ENCODE results near the gene NRXN2.

Gene NRXN2

DNA sequence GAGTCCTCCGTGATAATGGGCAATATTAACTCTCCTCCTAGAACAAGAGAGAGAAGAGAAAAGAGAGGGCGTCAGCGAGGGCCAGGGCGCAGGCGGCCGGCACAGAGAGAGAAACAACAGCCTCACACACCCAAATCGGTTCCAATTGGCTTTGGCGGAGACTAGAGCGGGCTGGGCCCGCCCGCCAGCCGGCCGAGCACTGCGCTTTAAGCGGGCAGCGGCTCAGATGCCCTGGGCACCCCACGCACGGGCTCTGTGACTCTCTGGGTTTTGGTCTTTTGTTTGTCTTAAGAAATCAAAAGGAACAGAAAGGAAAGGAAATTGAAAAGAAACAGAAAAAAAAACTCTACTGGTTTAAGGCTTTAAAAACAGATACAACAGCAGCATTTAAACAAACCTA is 115.0 kb downstream of the NRXN2 start:
- Histone ChIP-seq H3K23ac (ENCODE audit: low read length) (no peak overlapping the region), H3K4me3 (ENCODE audit: low read length) (no peak overlapping the region), H3K56ac (ENCODE audit: low read length) (peak overlapping the region; percentile 25), H3K79me1 (ENCODE audit: low read length) (no peaks in the 10 kb centered on the region), H2BK15ac (replicated peaks; ENCODE audit: low read depth) (no peak overlapping the region), H3K4me1 (ENCODE audit: control insufficient read depth, low read depth, low read length) (no peaks in the 10 kb centered on the region), H3K4me2 (ENCODE audit: low read length) (no peak overlapping the region), H2AK5ac (ENCODE audit: low read length) (no peak overlapping the region), H2BK5ac (ENCODE audit: low read length) (no peak overlapping the region), H3K4ac (ENCODE audit: low read depth, low read length) (no peak overlapping the region), H4K5ac (ENCODE audit: low read length) (no peak overlapping the region), H3K27ac (ENCODE audit: low read depth, low read length) (no peak overlapping the region), H3K79me2 (ENCODE audit: control insufficient read depth, insufficient read depth, low read length) (no peaks in the 10 kb centered on the region), H3K36me3 (ENCODE audit: control insufficient read depth, insufficient read depth, low read length) (no peaks in the 10 kb centered on the region), H3K9ac (ENCODE audit: low read length) (no peak overlapping the region), H2BK120ac (ENCODE audit: low read depth, low read length) (no peak overlapping the region), H3K18ac (ENCODE audit: low read length) (no peak overlapping the region), H4K8ac (ENCODE audit: low read depth, low read length) (no peak overlapping the region), H3K27me3 (ENCODE audit: insufficient read depth, low read length, poor library complexity) (no peaks in the 10 kb centered on the region)
- WGBS (ENCODE audit: extremely low coverage, insufficient coverage, low lambda C conversion rate), result no CpG with 5 or more reads among the region's 18 CpGs
- DNase-seq, result no peak

GRCh38 chr11:64607381-64607985 is 115.5 kb downstream of the NRXN2 start:
- H3K27ac ChIP-seq (ENCODE audit: low read depth, low read length), result no peak overlapping the region
- H3K4me3 ChIP-seq (ENCODE audit: low read length), result no peak overlapping the region
- WGBS (ENCODE audit: extremely low coverage, insufficient coverage, low lambda C conversion rate), result no CpG with 5 or more reads among the region's 55 CpGs
- no peaks in the 10 kb centered on the region for H3K36me3 ChIP-seq (ENCODE audit: control insufficient read depth, insufficient read depth, low read length)
- DNase-seq, result no peak
- H3K9ac ChIP-seq (ENCODE audit: low read length), result no peak overlapping the region
- no peak overlapping the region for H2BK15ac ChIP-seq (replicated peaks; ENCODE audit: low read depth)
- no peak overlapping the region for H3K18ac ChIP-seq (ENCODE audit: low read length)
- H2BK5ac ChIP-seq (ENCODE audit: low read length), result no peak overlapping the region
- H3K23ac ChIP-seq (ENCODE audit: low read length), result no peak overlapping the region
- H3K56ac ChIP-seq (ENCODE audit: low read length), result peak overlapping the region; percentile 25
- no peak overlapping the region for H4K8ac ChIP-seq (ENCODE audit: low read depth, low read length)
- H3K79me2 ChIP-seq (ENCODE audit: control insufficient read depth, insufficient read depth, low read length), result no peaks in the 10 kb centered on the region
- no peak overlapping the region for H2BK120ac ChIP-seq (ENCODE audit: low read depth, low read length)
- no peak overlapping the region for H2AK5ac ChIP-seq (ENCODE audit: low read length)
- no peaks in the 10 kb centered on the region for H3K27me3 ChIP-seq (ENCODE audit: insufficient read depth, low read length, poor library complexity)
- H3K79me1 ChIP-seq (ENCODE audit: low read length), result no peaks in the 10 kb centered on the region
- no peak overlapping the region for H4K5ac ChIP-seq (ENCODE audit: low read length)
- H3K4me1 ChIP-seq (ENCODE audit: control insufficient read depth, low read depth, low read length), result no peaks in the 10 kb centered on the region
- H3K4me2 ChIP-seq (ENCODE audit: low read length), result no peak overlapping the region
- no peak overlapping the region for H3K4ac ChIP-seq (ENCODE audit: low read depth, low read length)

- H2BK15ac ChIP-seq (replicated peaks; ENCODE audit: low read depth), result no peak overlapping the region
- no CpG with 5 or more reads among the region's 23 CpGs for WGBS (ENCODE audit: extremely low coverage, insufficient coverage, low lambda C conversion rate)
- H3K4me3 ChIP-seq (ENCODE audit: low read length), result no peak overlapping the region
- no peaks in the 10 kb centered on the region for H3K27me3 ChIP-seq (ENCODE audit: insufficient read depth, low read length, poor library complexity)
- H3K4me2 ChIP-seq (ENCODE audit: low read length), result no peak overlapping the region
- H3K27ac ChIP-seq (ENCODE audit: low read depth, low read length), result no peak overlapping the region
- no peaks in the 10 kb centered on the region for H3K79me1 ChIP-seq (ENCODE audit: low read length)
- H3K4ac ChIP-seq (ENCODE audit: low read depth, low read length), result no peak overlapping the region
- H3K23ac ChIP-seq (ENCODE audit: low read length), result no peak overlapping the region
- DNase-seq, result no peak
- no peak overlapping the region for H3K18ac ChIP-seq (ENCODE audit: low read length)
- H4K8ac ChIP-seq (ENCODE audit: low read depth, low read length), result no peak overlapping the region
- no peak overlapping the region for H3K9ac ChIP-seq (ENCODE audit: low read length)
- H4K5ac ChIP-seq (ENCODE audit: low read length), result no peak overlapping the region
- H2AK5ac ChIP-seq (ENCODE audit: low read length), result no peak overlapping the region
- H2BK5ac ChIP-seq (ENCODE audit: low read length), result no peak overlapping the region
- H3K4me1 ChIP-seq (ENCODE audit: control insufficient read depth, low read depth, low read length), result no peaks in the 10 kb centered on the region
- no peak overlapping the region for H3K56ac ChIP-seq (ENCODE audit: low read length)
- H2BK120ac ChIP-seq (ENCODE audit: low read depth, low read length), result no peak overlapping the region
- no peaks in the 10 kb centered on the region for H3K79me2 ChIP-seq (ENCODE audit: control insufficient read depth, insufficient read depth, low read length)
- H3K36me3 ChIP-seq (ENCODE audit: control insufficient read depth, insufficient read depth, low read length), result no peaks in the 10 kb centered on the region
Measured at GRCh38 chr11:64606796-64607380, 116.1 kb downstream of the NRXN2 start.

GRCh38 chr11:64605656-64606585 is 117.1 kb downstream of the NRXN2 start:
- Histone ChIP-seq H4K8ac (ENCODE audit: low read depth, low read length) (no peak overlapping the region), H3K4me1 (ENCODE audit: control insufficient read depth, low read depth, low read length) (no peaks in the 10 kb centered on the region), H3K4ac (ENCODE audit: low read depth, low read length) (no peak overlapping the region), H3K36me3 (ENCODE audit: control insufficient read depth, insufficient read depth, low read length) (no peaks in the 10 kb centered on the region), H3K79me1 (ENCODE audit: low read length) (no peaks in the 10 kb centered on the region), H3K27ac (ENCODE audit: low read depth, low read length) (no peak overlapping the region), H3K79me2 (ENCODE audit: control insufficient read depth, insufficient read depth, low read length) (no peaks in the 10 kb centered on the region), H2BK15ac (replicated peaks; ENCODE audit: low read depth) (no peak overlapping the region), H3K27me3 (ENCODE audit: insufficient read depth, low read length, poor library complexity) (no peaks in the 10 kb centered on the region), H2BK120ac (ENCODE audit: low read depth, low read length) (no peak overlapping the region), H3K4me2 (ENCODE audit: low read length) (no peak overlapping the region), H2BK5ac (ENCODE audit: low read length) (no peak overlapping the region), H3K18ac (ENCODE audit: low read length) (no peak overlapping the region), H3K23ac (ENCODE audit: low read length) (no peak overlapping the region), H3K4me3 (ENCODE audit: low read length) (no peak overlapping the region), H2AK5ac (ENCODE audit: low read length) (no peak overlapping the region), H3K9ac (ENCODE audit: low read length) (no peak overlapping the region), H4K5ac (ENCODE audit: low read length) (no peak overlapping the region), H3K56ac (ENCODE audit: low read length) (peak overlapping the region; percentile 7)
- no peak for DNase-seq
- WGBS (ENCODE audit: extremely low coverage, insufficient coverage, low lambda C conversion rate), result no CpG with 5 or more reads among the region's 21 CpGs

DNA sequence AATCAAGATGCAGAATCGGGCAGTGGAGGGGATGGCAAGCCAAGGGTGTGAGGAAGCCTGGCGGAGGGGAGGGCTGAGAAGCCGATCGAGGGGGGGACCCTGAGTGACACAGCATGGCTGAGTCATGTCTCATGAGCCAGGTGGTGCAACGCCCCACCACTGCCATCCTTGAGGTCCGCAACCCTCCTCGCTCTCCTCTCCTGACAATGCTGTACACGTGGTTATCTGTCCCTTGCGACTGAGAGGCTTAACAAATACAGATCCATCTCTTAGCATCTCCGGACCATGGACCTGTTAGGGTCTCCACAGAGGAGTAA is 117.8 kb downstream of the NRXN2 start:
- H4K8ac ChIP-seq (ENCODE audit: low read depth, low read length), result no peak overlapping the region
- H3K23ac ChIP-seq (ENCODE audit: low read length), result no peak overlapping the region
- no peaks in the 10 kb centered on the region for H3K27me3 ChIP-seq (ENCODE audit: insufficient read depth, low read length, poor library complexity)
- H2BK15ac ChIP-seq (replicated peaks; ENCODE audit: low read depth), result no peak overlapping the region
- H3K36me3 ChIP-seq (ENCODE audit: control insufficient read depth, insufficient read depth, low read length), result no peaks in the 10 kb centered on the region
- H3K9ac ChIP-seq (ENCODE audit: low read length), result no peak overlapping the region
- H3K4me2 ChIP-seq (ENCODE audit: low read length), result no peak overlapping the region
- no peak overlapping the region for H2AK5ac ChIP-seq (ENCODE audit: low read length)
- H3K4ac ChIP-seq (ENCODE audit: low read depth, low read length), result no peak overlapping the region
- H2BK120ac ChIP-seq (ENCODE audit: low read depth, low read length), result no peak overlapping the region
- peak overlapping the region; percentile 7 for H3K56ac ChIP-seq (ENCODE audit: low read length)
- no peaks in the 10 kb centered on the region for H3K79me2 ChIP-seq (ENCODE audit: control insufficient read depth, insufficient read depth, low read length)
- no peaks in the 10 kb centered on the region for H3K4me1 ChIP-seq (ENCODE audit: control insufficient read depth, low read depth, low read length)
- no peak for DNase-seq
- H3K79me1 ChIP-seq (ENCODE audit: low read length), result no peaks in the 10 kb centered on the region
- no peak overlapping the region for H4K5ac ChIP-seq (ENCODE audit: low read length)
- H2BK5ac ChIP-seq (ENCODE audit: low read length), result no peak overlapping the region
- H3K4me3 ChIP-seq (ENCODE audit: low read length), result no peak overlapping the region
- no peak overlapping the region for H3K27ac ChIP-seq (ENCODE audit: low read depth, low read length)
- H3K18ac ChIP-seq (ENCODE audit: low read length), result no peak overlapping the region
- WGBS (ENCODE audit: extremely low coverage, insufficient coverage, low lambda C conversion rate), result no CpG with 5 or more reads among the region's 10 CpGs

Measured in mesendoderm (in vitro differentiated cells).